Measurements from ENCODE around the gene SMIM29. TPM values are rescaled to one million over a fixed set of nuclear protein-coding genes. Genes with fewer than 3 reads are reported as not detected.

SMIM29 gene
- total RNA-seq: 14.9 and 23.2 TPM in 2 replicates

GRCh38 chr6:34248727-34249468 lies at the start of gene SMIM29:
Gene SMIM29 (minus strand): TSS chr6:34249006. CDS start chr6:34247791, 1,215 bp downstream.

DNA sequence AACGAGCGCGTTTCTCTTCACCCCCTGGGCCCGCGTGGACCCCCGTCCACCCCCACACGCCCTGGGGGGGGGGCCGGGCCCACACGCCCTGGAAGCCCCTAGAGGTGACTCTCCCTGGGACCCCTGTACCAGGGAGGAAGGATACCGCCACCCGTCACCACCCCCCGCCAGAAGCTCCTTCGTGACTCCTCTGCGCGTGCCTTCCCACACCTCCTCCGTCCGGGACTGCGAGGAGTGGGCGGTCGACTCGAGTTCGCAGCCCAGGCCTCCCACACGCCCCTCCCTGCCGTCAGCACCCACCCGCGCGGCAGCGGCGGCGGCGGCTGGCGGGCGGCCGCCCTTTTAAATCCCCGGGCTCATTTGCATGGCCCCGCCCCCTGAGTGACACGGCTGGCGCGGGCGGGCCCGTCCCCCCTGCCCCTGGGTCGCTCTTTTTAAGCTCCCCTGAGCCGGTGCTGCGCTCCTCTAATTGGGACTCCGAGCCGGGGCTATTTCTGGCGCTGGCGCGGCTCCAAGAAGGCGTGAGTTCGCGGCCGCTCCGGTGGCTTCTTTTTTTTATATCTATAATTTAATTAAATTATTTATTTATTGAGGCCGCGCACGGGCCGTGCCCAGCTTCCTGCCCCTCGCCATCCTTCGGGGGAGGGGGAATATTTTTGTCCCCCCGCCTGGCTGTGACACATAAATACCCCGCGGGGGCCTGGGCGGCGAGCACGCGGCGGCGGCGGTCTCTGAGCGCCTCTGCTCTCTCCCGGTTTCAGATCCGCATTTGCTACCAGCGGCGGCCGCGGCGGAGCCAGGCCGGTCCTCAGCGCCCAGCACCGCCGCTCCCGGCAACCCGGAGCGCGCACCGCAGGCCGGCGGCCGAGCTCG lies 12.1 kb downstream of the SMIM29 start, which contains the start of gene HMGA1:
TSS of gene HMGA1 (plus strand) at position 431 of the 873 bp plus-strand sequence. CDS start 3,908 bp downstream, outside the sequence.

Small RNA genes lying within 50 kb of the gene (small RNA-seq; reads per million reads assigned to genes)
- not detected for gene MIR6835

Other genes starting within 250 kb of the SMIM29 start
- 0.22 and 0.79 TPM in 2 replicates for gene GRM4, start 102.9 kb downstream of the SMIM29 start, total RNA-seq
- 48.3 and 220 TPM in 2 replicates for gene HMGA1, start 12.1 kb downstream of the SMIM29 start, total RNA-seq
- 12.2 and 15.1 TPM in 2 replicates for gene NUDT3, start 143.7 kb upstream of the SMIM29 start, total RNA-seq
- gene RPS10, start 177.1 kb upstream of the SMIM29 start, total RNA-seq: 1,894 and 2,285 TPM in 2 replicates
- not detected in 2 replicates for gene PACSIN1, start 217.1 kb upstream of the SMIM29 start, total RNA-seq

Measured in placental epithelial cell (primary cell).